ENCODE measurements around the gene ZBTB7C.

ZBTB7C gene

DNA sequence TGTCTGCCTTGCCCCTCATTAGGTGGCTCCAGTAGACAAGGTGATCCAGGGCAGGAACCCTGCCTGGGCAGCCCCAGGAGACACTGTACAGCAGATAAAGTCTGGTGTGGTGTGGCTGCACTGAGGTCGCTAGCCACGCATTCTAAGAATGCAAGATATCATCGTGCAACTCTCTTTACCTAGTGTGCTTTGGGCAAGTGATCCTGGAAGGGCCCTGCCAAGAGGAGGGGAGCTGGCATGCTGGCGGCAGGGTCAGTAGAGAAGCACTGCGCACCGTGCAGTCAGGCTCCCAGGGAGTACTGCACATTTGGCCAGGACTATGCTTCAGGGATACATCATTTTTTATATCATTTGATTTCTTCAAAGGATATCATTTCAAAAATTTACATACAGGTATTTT, 283.5 kb downstream of the ZBTB7C start:
- no peak overlapping the region for H3K4me3 ChIP-seq (ENCODE audit: low read length)
- TF ChIP-seq, protein P1, sequence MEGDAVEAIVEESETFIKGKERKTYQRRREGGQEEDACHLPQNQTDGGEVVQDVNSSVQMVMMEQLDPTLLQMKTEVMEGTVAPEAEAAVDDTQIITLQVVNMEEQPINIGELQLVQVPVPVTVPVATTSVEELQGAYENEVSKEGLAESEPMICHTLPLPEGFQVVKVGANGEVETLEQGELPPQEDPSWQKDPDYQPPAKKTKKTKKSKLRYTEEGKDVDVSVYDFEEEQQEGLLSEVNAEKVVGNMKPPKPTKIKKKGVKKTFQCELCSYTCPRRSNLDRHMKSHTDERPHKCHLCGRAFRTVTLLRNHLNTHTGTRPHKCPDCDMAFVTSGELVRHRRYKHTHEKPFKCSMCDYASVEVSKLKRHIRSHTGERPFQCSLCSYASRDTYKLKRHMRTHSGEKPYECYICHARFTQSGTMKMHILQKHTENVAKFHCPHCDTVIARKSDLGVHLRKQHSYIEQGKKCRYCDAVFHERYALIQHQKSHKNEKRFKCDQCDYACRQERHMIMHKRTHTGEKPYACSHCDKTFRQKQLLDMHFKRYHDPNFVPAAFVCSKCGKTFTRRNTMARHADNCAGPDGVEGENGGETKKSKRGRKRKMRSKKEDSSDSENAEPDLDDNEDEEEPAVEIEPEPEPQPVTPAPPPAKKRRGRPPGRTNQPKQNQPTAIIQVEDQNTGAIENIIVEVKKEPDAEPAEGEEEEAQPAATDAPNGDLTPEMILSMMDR (conservative IDR thresholded peaks at IDR 0.05; ENCODE audit: low read depth, low read length), result no peak
- no peak for DNase-seq (ENCODE audit: low read depth)

DNA sequence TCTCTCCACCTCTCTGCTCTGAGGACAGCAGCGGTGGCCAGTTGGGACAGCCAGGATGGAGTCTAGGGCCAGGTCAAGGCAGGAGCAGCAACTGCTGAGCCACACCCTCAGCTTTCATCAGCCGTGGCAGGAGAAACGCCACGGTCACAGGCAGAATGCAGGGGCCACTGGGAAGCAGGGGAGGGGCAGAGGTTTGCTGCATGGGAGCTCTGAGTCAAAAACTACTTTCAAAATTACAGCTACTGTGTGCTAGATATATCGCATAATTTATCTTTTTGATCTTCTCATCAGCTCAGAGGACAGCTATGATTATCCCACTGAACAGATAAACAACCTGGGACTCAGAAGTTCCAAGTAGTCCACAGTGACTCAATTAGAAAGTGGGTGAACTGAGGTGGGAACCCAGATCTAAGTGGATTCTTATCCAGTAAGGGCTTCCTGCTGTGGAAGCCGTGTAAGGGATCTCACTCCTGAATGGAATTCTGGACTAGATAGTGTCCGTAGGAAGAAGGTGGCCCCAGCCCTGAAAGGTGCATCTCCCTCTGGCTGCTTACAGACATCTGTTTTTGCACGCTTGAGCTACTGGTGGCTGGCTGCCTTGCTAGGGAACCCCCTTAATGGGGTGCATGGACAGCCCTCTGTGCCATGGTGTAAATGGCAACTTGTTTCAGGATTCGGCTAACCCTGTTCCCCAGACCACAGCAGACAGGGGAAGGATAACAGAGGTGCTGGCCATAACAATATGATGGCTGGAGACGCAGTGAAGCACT, 284.1 kb downstream of the ZBTB7C start:
- no peak overlapping the region for H3K4me3 ChIP-seq (ENCODE audit: low read length)
- TF ChIP-seq, protein P1 (conservative IDR thresholded peaks at IDR 0.05; ENCODE audit: low read depth, low read length), result no peak
- DNase-seq (ENCODE audit: low read depth), result no peak

DNA sequence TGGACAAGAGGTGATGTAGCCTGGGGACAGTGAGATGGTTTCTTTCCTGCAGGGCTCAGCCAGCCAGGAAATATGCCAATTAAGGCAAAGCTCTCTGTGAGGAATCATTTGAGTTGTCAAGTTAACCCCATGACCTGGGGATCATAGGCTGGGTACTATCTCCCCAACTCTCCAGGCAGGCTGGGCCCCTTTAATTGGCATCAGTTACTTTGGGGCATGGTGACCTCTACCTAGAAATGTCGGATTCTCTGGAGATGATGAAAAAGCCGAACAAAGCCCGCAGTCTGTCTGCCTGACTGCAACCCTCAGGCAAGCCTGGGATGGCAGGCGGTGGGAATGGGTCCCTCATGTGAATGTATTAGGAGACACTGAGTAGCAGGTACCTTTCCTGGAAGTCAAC, 285.2 kb downstream of the ZBTB7C start:
- H3K4me3 ChIP-seq (ENCODE audit: low read length), result no peak overlapping the region
- TF ChIP-seq, protein P1 (conservative IDR thresholded peaks at IDR 0.05; ENCODE audit: low read depth, low read length), result no peak
- DNase-seq (ENCODE audit: low read depth), result no peak

DNA sequence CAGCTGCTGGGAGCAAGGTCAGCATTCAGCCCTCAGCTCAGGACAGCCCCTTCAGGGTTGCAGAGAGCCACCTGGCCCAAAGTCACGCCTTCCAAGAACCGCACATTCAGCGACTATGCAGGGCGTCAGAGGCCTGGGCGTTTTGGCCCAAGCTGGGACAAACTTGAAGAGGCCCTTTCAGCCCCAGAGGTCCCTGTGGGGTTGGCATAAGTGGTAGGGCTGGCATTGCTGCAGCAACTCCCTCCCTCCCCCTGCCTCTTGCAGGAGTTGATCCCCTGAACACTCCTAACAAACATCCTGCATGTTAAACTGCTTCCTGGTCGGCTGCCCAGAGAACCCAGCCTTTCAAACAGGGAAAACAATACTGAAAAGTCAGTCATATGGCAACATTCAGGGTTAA, 285.9 kb downstream of the ZBTB7C start:
- TF ChIP-seq, protein P1 (conservative IDR thresholded peaks at IDR 0.05; ENCODE audit: low read depth, low read length), result no peak
- H3K4me3 ChIP-seq (ENCODE audit: low read length), result no peak overlapping the region
- DNase-seq (ENCODE audit: low read depth), result no peak

DNA sequence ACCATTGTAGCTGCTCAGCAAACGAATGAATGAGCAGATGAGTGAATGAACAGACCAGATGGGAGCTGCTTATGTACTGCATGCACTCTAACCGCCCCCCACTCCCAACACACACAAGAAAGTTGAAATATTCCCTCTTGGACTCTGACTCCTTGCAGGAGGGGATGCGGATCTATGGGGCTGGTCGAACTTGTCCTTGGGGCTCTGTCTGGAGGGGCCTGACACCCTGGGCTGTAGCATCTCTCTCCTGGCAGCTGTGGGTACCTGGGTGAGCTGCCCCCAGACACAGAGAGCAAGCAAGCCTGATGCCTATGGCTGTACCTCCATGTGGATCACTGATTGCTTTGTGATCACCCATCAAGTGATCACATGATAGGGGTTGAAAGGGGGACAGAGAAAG, 286.4 kb downstream of the ZBTB7C start:
- DNase-seq (ENCODE audit: low read depth), result no peak
- TF ChIP-seq, protein P1 (conservative IDR thresholded peaks at IDR 0.05; ENCODE audit: low read depth, low read length), result no peak
- H3K4me3 ChIP-seq (ENCODE audit: low read length), result no peak overlapping the region

DNA sequence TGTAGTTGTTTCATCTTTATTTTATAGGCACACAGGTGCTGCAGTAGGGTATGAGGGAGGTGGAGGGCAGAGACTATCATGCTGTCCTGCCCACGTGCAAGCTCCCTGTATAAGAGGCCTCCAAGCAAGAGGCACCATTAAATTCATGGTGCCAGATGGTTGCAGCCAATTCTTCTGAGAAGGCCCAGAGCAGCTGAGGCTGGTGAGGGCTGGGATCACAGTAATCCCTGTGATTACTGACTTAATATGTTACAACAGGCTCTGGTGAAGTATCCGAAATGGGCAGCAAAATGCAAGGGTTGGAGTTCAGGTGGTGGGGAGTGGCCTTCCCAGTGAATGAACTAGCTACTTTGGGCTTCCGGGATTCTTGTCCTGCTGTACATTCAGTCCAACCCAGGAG, 286.8 kb downstream of the ZBTB7C start:
- DNase-seq (ENCODE audit: low read depth), result no peak
- no peak overlapping the region for H3K4me3 ChIP-seq (ENCODE audit: low read length)
- TF ChIP-seq, protein P1 (conservative IDR thresholded peaks at IDR 0.05; ENCODE audit: low read depth, low read length), result no peak

DNA sequence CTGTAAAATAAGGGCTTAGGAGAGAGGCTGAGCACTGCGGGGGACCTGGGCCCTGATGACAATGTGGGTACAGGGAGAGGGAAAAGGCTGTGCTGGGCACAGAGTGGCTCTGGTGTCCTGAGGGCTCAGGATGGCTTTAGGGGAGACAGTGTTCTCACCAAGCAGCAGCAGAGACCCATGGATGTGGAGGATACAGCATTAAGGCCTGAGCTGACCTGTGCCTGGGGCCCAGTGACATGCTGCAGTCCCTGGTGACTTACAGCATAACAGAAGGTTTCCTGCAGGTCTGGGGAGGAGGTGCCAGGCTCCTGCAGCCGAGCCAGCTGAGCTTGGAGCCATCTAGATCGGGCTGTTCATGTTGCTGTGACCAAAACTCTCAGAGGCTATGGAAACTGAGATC, 287.4 kb downstream of the ZBTB7C start:
- TF ChIP-seq, protein P1 (conservative IDR thresholded peaks at IDR 0.05; ENCODE audit: low read depth, low read length), result no peak
- H3K4me3 ChIP-seq (ENCODE audit: low read length), result no peak overlapping the region
- DNase-seq (ENCODE audit: low read depth), result no peak
